Activated B cell treated with CpG ODN at 0.5 μM for 24 hours (primary cell): ENCODE results near the gene TNK1. TPM values are rescaled to one million over a fixed set of nuclear protein-coding genes. Genes with fewer than 3 reads are reported as not detected.

ENCODE experiments used
- ATAC-seq: fragments of 200-7000 bp; cut with Tn5 transposase; one replicate; pipeline ENCODE4 v1.10.0; 2021; ENCODE audit warnings: low read depth, mild to moderate bottlenecking, moderate library complexity
- CTCF ChIA-PET: fragments of 350-600 bp; sonication (Branson Sonifier 250); formaldehyde crosslinking; loops from one replicate; lab custom pipeline; 2021; ENCODE audit warnings: antibody characterized with exemption; lab: Charles Lee
- POLR2A ChIA-PET: fragments of 350-600 bp; sonication (Branson Sonifier 250); formaldehyde crosslinking; loops from one replicate; lab custom pipeline; 2021; ENCODE audit warnings: antibody characterized with exemption; lab: Charles Lee
- DNase-seq: peaks from one replicate; pipeline ENCODE4 v3.0.0; 2022
- H3K27ac Mint-ChIP-seq: one replicate; pipeline ENCODE4 v1.8.0; 2020; ENCODE audit warnings: mixed read lengths
- H3K27me3 Mint-ChIP-seq: one replicate; pipeline ENCODE4 v1.8.0; 2021; ENCODE audit warnings: mixed read lengths
- H3K36me3 Mint-ChIP-seq: one replicate; pipeline ENCODE4 v1.8.0; 2021; ENCODE audit warnings: low read depth, mixed read lengths
- H3K4me1 Mint-ChIP-seq: one replicate; pipeline ENCODE4 v1.8.0; 2021; ENCODE audit warnings: mixed read lengths
- H3K4me3 Mint-ChIP-seq: one replicate; pipeline ENCODE4 v1.8.0; 2020; ENCODE audit warnings: mild to moderate bottlenecking, mixed read lengths
- H3K9me3 Mint-ChIP-seq: one replicate; pipeline ENCODE4 v1.8.0; 2020; ENCODE audit warnings: mixed read lengths
- CTCF ChIP-seq: fragments of 200-600 bp; IDR thresholded peaks from one replicate; pipeline ENCODE4 v1.8.0; 2022; ENCODE audit warnings: antibody characterized with exemption, mild to moderate bottlenecking
- intact Hi-C: fragments of 100-400 bp; cut with micrococcal nuclease; formaldehyde crosslinking; loops from one replicate; pipeline ENCODE4 v1.15.1; 2024
- total RNA-seq: library from RNA; stranded (reverse); gene quantifications from 2 replicates; pipeline ENCODE4 v1.2.3, GENCODE V29; 2022

TNK1 gene
- total RNA-seq, 1 donor from 2014 or later: 5.8 TPM

- no peak for TF ChIP-seq CTCF
- Mint-ChIP-seq H3K27ac (no peak overlapping the region), H3K27me3 (peaks cover 29% of the 10 kb centered on the region), H3K4me1 (peaks cover 10% of the 10 kb centered on the region), H3K9me3 (peaks cover 4% of the 10 kb centered on the region), H3K36me3 (peaks cover 2% of the 10 kb centered on the region), H3K4me3 (no peak overlapping the region)
- ChIA-PET POLR2A (interaction anchor here (1.0 to 2.0 kb wide), 9 partner anchors 11 to 200 kb away, joined by 3 to 27 read pairs (median 4); partner anchors contain the start of genes ACAP1, MPDU1, PLSCR3 and POLR2A), CTCF (interaction anchor here (1.4 kb wide), 1 partner anchor 28 kb away, joined by 4 read pairs; the partner anchor contains the start of gene TMEM95)
- ATAC-seq (no peak), DNase-seq (no peak)
- intact Hi-C loops: no loop called here
Measured at GRCh38 chr17:7383371-7383741, 2.5 kb downstream of the TNK1 start.

DNA sequence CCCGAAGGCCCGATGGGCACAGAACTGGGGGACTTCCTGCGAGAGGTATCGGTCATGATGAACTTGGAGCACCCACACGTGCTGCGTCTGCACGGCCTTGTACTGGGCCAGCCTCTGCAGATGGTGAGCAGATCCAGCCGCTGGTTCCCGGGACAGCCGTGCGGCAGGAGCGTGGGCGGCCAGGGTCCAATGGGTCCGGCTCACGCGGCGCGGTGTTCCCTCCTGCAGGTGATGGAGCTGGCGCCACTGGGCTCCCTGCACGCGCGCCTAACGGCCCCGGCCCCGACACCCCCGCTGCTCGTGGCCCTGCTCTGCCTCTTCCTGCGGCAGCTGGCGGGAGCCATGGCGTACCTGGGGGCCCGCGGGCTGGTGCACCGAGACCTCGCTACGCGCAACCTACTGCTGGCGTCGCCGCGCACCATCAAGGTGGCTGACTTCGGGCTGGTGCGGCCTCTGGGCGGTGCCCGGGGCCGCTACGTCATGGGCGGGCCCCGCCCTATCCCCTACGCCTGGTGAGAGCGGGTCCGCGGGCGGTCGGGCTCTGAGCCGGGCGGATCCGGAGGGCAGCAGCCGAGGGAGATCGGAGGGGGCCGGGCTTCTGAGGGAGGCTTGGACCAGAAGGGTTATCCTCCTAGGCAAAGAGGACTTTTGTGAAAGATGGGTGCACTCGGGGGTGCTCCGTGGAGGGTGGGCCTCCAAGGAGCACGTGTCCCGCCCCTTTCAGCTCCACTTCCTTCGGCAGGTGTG is 3.0 kb downstream of the TNK1 start:
- Mint-ChIP-seq H3K27me3 (peaks cover 29% of the 10 kb centered on the region), H3K4me1 (peaks cover 10% of the 10 kb centered on the region), H3K4me3 (peak overlapping the region; percentile 86), H3K27ac (peak overlapping the region; percentile 80), H3K36me3 (peaks cover 5% of the 10 kb centered on the region), H3K9me3 (peaks cover 4% of the 10 kb centered on the region)
- ChIA-PET POLR2A (interaction anchor here (0.6 to 2.0 kb wide), 15 partner anchors 10 to 304 kb away, joined by 3 to 27 read pairs (median 4); partner anchors contain the start of genes ACAP1, MPDU1, NEURL4 and PLSCR3), CTCF (interaction anchor here (1.4 kb wide), 1 partner anchor 28 kb away, joined by 4 read pairs; the partner anchor contains the start of gene TMEM95)
- DNase-seq (peak; percentile 82), ATAC-seq (peak; percentile 98)
- intact Hi-C loops: loop anchor here (1.0 to 2.0 kb wide), 5 partner anchors 10 to 100 kb away; partner anchors contain the start of genes PLSCR3, POLR2A, TMEM102 and TMEM256
- no peak for TF ChIP-seq CTCF

GRCh38 chr17:7384489-7385081 is 3.7 kb downstream of the TNK1 start:
- ATAC-seq (no peak), DNase-seq (no peak)
- Mint-ChIP-seq H3K9me3 (no peaks in the 10 kb centered on the region), H3K4me3 (peak overlapping the region; percentile 86), H3K4me1 (peaks cover 10% of the 10 kb centered on the region), H3K36me3 (peaks cover 10% of the 10 kb centered on the region), H3K27me3 (peaks cover 23% of the 10 kb centered on the region), H3K27ac (peak overlapping the region; percentile 80)
- intact Hi-C loops: loop anchor here (1.0 to 2.0 kb wide), 5 partner anchors 10 to 100 kb away; partner anchors contain the start of genes PLSCR3, POLR2A, TMEM102 and TMEM256
- ChIA-PET CTCF (interaction anchor here (1.4 kb wide), 1 partner anchor 29 kb away, joined by 4 read pairs; the partner anchor contains the start of gene TMEM95), POLR2A (interaction anchor here (0.6 to 2.0 kb wide), 14 partner anchors 10 to 303 kb away, joined by 3 to 27 read pairs (median 4); partner anchors contain the start of genes ACAP1, MPDU1, NEURL4 and PLSCR3)
- TF ChIP-seq CTCF: no peak

GRCh38 chr17:7388856-7389255 is 8.0 kb downstream of the TNK1 start:
- no peak overlapping the region for H3K27ac Mint-ChIP-seq
- ChIA-PET POLR2A (interaction anchor here (1.2 kb wide), 1 partner anchor 11 kb away, joined by 5 read pairs; no protein-coding TSS in a partner anchor), CTCF (no interaction called here)
- H3K4me3 Mint-ChIP-seq: no peak overlapping the region
- no peak for TF ChIP-seq CTCF
- peaks cover 13% of the 10 kb centered on the region for H3K4me1 Mint-ChIP-seq
- intact Hi-C loops: no loop called here
- H3K27me3 Mint-ChIP-seq: no peaks in the 10 kb centered on the region
- H3K36me3 Mint-ChIP-seq: peaks cover 30% of the 10 kb centered on the region
- DNase-seq (no peak), ATAC-seq (no peak)
- no peaks in the 10 kb centered on the region for H3K9me3 Mint-ChIP-seq
